Myometrial cell (primary cell): ENCODE data around the gene PRSS53. TPM values are rescaled to one million over a fixed set of nuclear protein-coding genes. Genes with fewer than 3 reads are reported as not detected.

ENCODE experiments used
- total RNA-seq: library from RNA; depleted of rRNA; stranded (reverse); fragments of >200 nt; gene quantifications from 2 replicates; pipeline ENCODE4 v1.2.3, GENCODE V29; 2015

The PRSS53 gene
- under 0.01 and 1.4 TPM in 2 replicates for total RNA-seq

GRCh38 chr16:31088459-31089183 is at the start of gene PRSS53:
Gene PRSS53 (minus strand): TSS chr16:31088943. CDS start chr16:31088809, 134 bp downstream.

GRCh38 chr16:31135535-31136286 is 47.0 kb upstream of the PRSS53 start, which contains the start of gene PRSS8:
Gene PRSS8 (minus strand): TSS chr16:31135727. CDS start chr16:31135498, 229 bp downstream.

GRCh38 chr16:31117384-31118222 is 28.9 kb upstream of the PRSS53 start, which contains the start of gene KAT8:
Gene KAT8 (plus strand): TSS chr16:31117664. CDS start chr16:31117682, 18 bp downstream.

GRCh38 chr16:31108035-31108793 is 19.5 kb upstream of the PRSS53 start, which contains the start of gene BCKDK:
Gene BCKDK (plus strand): TSS chr16:31108386. CDS start chr16:31109224, 838 bp downstream.

GRCh38 chr16:31094424-31095120 is 5.8 kb upstream of the PRSS53 start, which contains the start of gene VKORC1:
Gene VKORC1 (minus strand): TSS chr16:31094797. CDS start chr16:31094729, 68 bp downstream.

GRCh38 chr16:31073970-31074813 is 14.6 kb downstream of the PRSS53 start, which contains the start of the genes ZNF646 and ZNF668:
Gene ZNF646 (plus strand): TSS chr16:31074422. CDS start chr16:31076325, 1,903 bp downstream.
Gene ZNF668 (minus strand): TSS chr16:31074240. CDS start chr16:31064459, 9,781 bp downstream.

Other genes starting within 250 kb of the PRSS53 start
- 77.8 and 85.3 TPM in 2 replicates for gene BCL7C, start 194.9 kb downstream of the PRSS53 start, total RNA-seq
- gene CTF1, start 192.3 kb downstream of the PRSS53 start, total RNA-seq = 3.9 and 11.2 TPM in 2 replicates
- 26.6 and 34.0 TPM in 2 replicates for gene FBXL19, start 165.4 kb downstream of the PRSS53 start, total RNA-seq
- gene ORAI3, start 139.9 kb downstream of the PRSS53 start, total RNA-seq = 65.9 and 71.5 TPM in 2 replicates
- gene SETD1A, start 131.2 kb downstream of the PRSS53 start, total RNA-seq = 3.2 TPM in 2 replicates
- 24.5 and 26.2 TPM in 2 replicates for gene HSD3B7, start 103.7 kb downstream of the PRSS53 start, total RNA-seq
- 0.86 and 1.4 TPM in 2 replicates for gene STX1B, start 78.3 kb downstream of the PRSS53 start, total RNA-seq
- gene STX4, start 55.4 kb downstream of the PRSS53 start, total RNA-seq = 24.8 and 36.2 TPM in 2 replicates
- gene ZNF668, start 14.7 kb downstream of the PRSS53 start, total RNA-seq = 14.4 and 16.1 TPM in 2 replicates
- gene ZNF646, start 14.5 kb downstream of the PRSS53 start, total RNA-seq = 6.9 and 15.6 TPM in 2 replicates
- gene VKORC1, start 5.9 kb upstream of the PRSS53 start, total RNA-seq = 211 and 231 TPM in 2 replicates
- 64.9 and 65.9 TPM in 2 replicates for gene BCKDK, start 19.4 kb upstream of the PRSS53 start, total RNA-seq
- 31.2 and 33.7 TPM in 2 replicates for gene KAT8, start 28.7 kb upstream of the PRSS53 start, total RNA-seq
- gene PRSS8, start 46.8 kb upstream of the PRSS53 start, total RNA-seq = not detected in 2 replicates
- 0.18 and 2.0 TPM in 2 replicates for gene PRSS36, start 61.1 kb upstream of the PRSS53 start, total RNA-seq
- 52.8 and 55.5 TPM in 2 replicates for gene FUS, start 91.2 kb upstream of the PRSS53 start, total RNA-seq
- 87.2 and 112 TPM in 2 replicates for gene PYCARD, start 113.8 kb upstream of the PRSS53 start, total RNA-seq
- gene TRIM72, start 125.2 kb upstream of the PRSS53 start, total RNA-seq = not detected in 2 replicates
- gene PYDC1, start 128.2 kb upstream of the PRSS53 start, total RNA-seq = not detected in 2 replicates
- gene ITGAM, start 171.0 kb upstream of the PRSS53 start, total RNA-seq = not detected in 2 replicates